Sigmoid colon (tissue), 7 donors: Measurements from ENCODE around the gene RPN2. TPM values are rescaled to one million over a fixed set of nuclear protein-coding genes. Genes with fewer than 3 reads are reported as not detected.

Experiments used
- DNase-seq: peaks from one replicate; pipeline ENCODE4 v3.0.0-alpha.2; 2019
- H3K27ac ChIP-seq, 4 donors: fragments of 200-600 bp; sonication (generic); one replicate each; pipeline ENCODE4 v1.5.1; 2016 to 2019; ENCODE audit warnings: mild to moderate bottlenecking in 1 of 4
- H3K27me3 ChIP-seq, 3 donors: fragments of 200-600 bp; sonication (generic); one replicate each; pipeline ENCODE4 v1.5.1; 2019; ENCODE audit warnings: mild to moderate bottlenecking in 1 of 3
- H3K36me3 ChIP-seq, 4 donors: fragments of 200-600 bp; sonication (generic); one replicate each; pipeline ENCODE4 v1.5.1; 2016 to 2019
- H3K4me1 ChIP-seq, 4 donors: fragments of 200-600 bp; sonication (generic); one replicate each; pipeline ENCODE4 v1.5.1; 2017 to 2019
- H3K4me3 ChIP-seq, 4 donors: fragments of 200-600 bp; sonication (generic); one replicate each; pipeline ENCODE4 v1.5.1; 2017 to 2019; ENCODE audit warnings: mild to moderate bottlenecking in 2 of 4, moderate library complexity in 1 of 4
- H3K9me3 ChIP-seq, 4 donors: fragments of 200-600 bp in 3 of 4; sonication (generic) in 3 of 4; one replicate each; pipeline versions ENCODE4 v1.5.1 to v1.6.1; 2013 to 2019
- EP300 ChIP-seq, 4 donors: sonication (generic); formaldehyde crosslinking; IDR thresholded peaks; one replicate each; pipeline ENCODE4 v1.6.1; 2017; ENCODE audit warnings: antibody characterized with exemption in 4 of 4
- POLR2A ChIP-seq, 2 donors: fragments of 450-650 bp; IDR thresholded peaks; one replicate each; pipeline ENCODE4 v1.6.1; 2016; ENCODE audit warnings: antibody characterized with exemption in 2 of 2, mild to moderate bottlenecking in 2 of 2, moderate library complexity in 2 of 2
- POLR2AphosphoS5 ChIP-seq, 4 donors: sonication (generic); formaldehyde crosslinking; IDR thresholded peaks; one replicate each; pipeline ENCODE4 v1.6.1; 2017; ENCODE audit warnings: antibody characterized with exemption in 4 of 4
- whole genome bisulfite sequencing, 2 donors: extraction: QIAGEN DNeasy Blood & Tissue Kit; methylation state at CpG; one replicate each; pipeline ENCODE4 v1.1.7; 2013; 5-methylcytosine and 5-hydroxymethylcytosine counted together
- intact Hi-C: fragments of 100-400 bp; cut with DNase I; formaldehyde crosslinking; loops from one replicate; pipeline ENCODE4 v1.15.1; 2023
- polyA plus RNA-seq, 3 donors: library from polyadenylated mRNA; stranded (reverse); fragments of 200-250 nt; gene quantifications; one replicate each; pipeline ENCODE4 v1.2.3, GENCODE V29; 2013
- total RNA-seq, 4 donors: library from RNA; depleted of rRNA; stranded (reverse); fragments of >200 nt; gene quantifications; one replicate each; pipeline ENCODE4 v1.1.0, GENCODE V29; 2016
- TF ChIP-seq, protein P1 (sequence below), 4 experiments: fragments of 450-650 bp in 3 of 4; fragments of 200-600 bp in 1 of 4; IDR thresholded peaks; one replicate each; pipeline ENCODE4 v1.5.1; 2016 to 2019; ENCODE audit warnings: antibody characterized with exemption in 4 of 4, mild to moderate bottlenecking in 3 of 4, moderate library complexity in 2 of 4
- donor health status: healthy with polysubstance abuse.
- donor health status: Bipolar disorder and iron deficiency.
- donor health status: healthy.

RPN2 gene
- total and polyA plus RNA-seq, 7 donors: 21.6 to 142 (median 72.8) TPM

DNA sequence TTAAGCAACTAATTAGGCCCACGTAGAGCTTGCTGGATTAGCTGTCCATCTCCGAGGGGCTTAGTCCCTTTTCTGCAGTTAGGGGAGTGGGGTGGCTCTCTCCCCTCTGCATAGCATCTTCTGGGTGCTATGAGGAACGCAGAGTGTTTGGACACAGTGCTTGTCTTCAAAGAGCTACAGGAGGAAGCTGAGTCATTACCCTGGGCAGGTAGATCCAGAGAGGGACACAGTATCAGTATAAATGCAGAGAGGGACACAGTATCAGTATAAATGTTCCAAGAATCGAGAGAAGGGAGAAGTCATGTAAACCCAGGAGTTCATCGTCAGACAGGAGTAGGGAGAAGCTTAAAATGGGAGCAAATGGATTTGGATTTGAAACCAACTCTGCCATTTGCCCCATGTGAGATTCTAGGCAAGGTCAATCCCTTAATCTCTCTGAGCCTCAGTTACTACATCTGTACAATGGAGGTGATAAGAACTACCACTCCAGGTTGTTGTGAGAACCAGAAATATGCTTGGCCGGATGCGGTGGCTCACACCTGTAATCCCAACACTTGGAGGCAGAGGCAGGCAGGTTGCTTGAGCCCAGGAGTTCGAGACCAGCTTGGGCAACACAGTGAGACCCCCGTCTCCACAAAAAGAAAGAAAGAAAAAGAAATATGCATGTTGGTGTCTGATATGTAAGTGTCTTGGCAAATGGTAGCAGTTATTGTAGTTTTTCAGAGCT, 88.0 kb downstream of the RPN2 start:
- intact Hi-C loops: no loop called here
- WGBS, 2 donors: 83 to 87% methylated on average over 9 of the region's 9 CpGs
- Histone ChIP-seq H3K27ac (no peak overlapping the region), H3K4me1 (no peaks in the 10 kb centered on the region), H3K27me3 (no peaks in the 10 kb centered on the region), H3K9me3 (no peaks in the 10 kb centered on the region), H3K36me3 (no peaks in the 10 kb centered on the region), H3K4me3 (no peak overlapping the region)
- no peak for DNase-seq
- no peak for TF ChIP-seq EP300 (IDR thresholded peaks at IDR 0.05)
- TF ChIP-seq, protein P1, sequence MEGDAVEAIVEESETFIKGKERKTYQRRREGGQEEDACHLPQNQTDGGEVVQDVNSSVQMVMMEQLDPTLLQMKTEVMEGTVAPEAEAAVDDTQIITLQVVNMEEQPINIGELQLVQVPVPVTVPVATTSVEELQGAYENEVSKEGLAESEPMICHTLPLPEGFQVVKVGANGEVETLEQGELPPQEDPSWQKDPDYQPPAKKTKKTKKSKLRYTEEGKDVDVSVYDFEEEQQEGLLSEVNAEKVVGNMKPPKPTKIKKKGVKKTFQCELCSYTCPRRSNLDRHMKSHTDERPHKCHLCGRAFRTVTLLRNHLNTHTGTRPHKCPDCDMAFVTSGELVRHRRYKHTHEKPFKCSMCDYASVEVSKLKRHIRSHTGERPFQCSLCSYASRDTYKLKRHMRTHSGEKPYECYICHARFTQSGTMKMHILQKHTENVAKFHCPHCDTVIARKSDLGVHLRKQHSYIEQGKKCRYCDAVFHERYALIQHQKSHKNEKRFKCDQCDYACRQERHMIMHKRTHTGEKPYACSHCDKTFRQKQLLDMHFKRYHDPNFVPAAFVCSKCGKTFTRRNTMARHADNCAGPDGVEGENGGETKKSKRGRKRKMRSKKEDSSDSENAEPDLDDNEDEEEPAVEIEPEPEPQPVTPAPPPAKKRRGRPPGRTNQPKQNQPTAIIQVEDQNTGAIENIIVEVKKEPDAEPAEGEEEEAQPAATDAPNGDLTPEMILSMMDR (IDR thresholded peaks at IDR 0.05): no peak
- TF ChIP-seq POLR2A (IDR thresholded peaks at IDR 0.05): no peak
- TF ChIP-seq POLR2AphosphoS5 (IDR thresholded peaks at IDR 0.05): no peak

GRCh38 chr20:37267667-37268313, 88.7 kb downstream of the RPN2 start:
- intact Hi-C loops: no loop called here
- Histone ChIP-seq H3K36me3 (no peaks in the 10 kb centered on the region), H3K4me3 (no peak overlapping the region), H3K4me1 (no peaks in the 10 kb centered on the region), H3K27me3 (no peaks in the 10 kb centered on the region), H3K9me3 (no peaks in the 10 kb centered on the region), H3K27ac (no peak overlapping the region)
- TF ChIP-seq POLR2AphosphoS5 (IDR thresholded peaks at IDR 0.05) (no peak), POLR2A (IDR thresholded peaks at IDR 0.05) (no peak), EP300 (IDR thresholded peaks at IDR 0.05) (no peak)
- TF ChIP-seq, protein P1 (IDR thresholded peaks at IDR 0.05): no peak
- WGBS, 2 donors: 78 to 87% methylated on average over 15 of the region's 15 CpGs
- no peak for DNase-seq

- TF ChIP-seq EP300 (IDR thresholded peaks at IDR 0.05) (no peak), POLR2A (IDR thresholded peaks at IDR 0.05) (no peak), POLR2AphosphoS5 (IDR thresholded peaks at IDR 0.05) (no peak)
- TF ChIP-seq, protein P1 (IDR thresholded peaks at IDR 0.05): no peak
- no peaks in the 10 kb centered on the region for H3K4me1 ChIP-seq
- no peak for DNase-seq
- H3K27me3 ChIP-seq: no peaks in the 10 kb centered on the region
- H3K36me3 ChIP-seq: no peaks in the 10 kb centered on the region
- WGBS, 2 donors: 81 to 91% methylated on average over 12 of the region's 12 CpGs
- H3K4me3 ChIP-seq: no peak overlapping the region
- intact Hi-C loops: no loop called here
- H3K9me3 ChIP-seq: no peaks in the 10 kb centered on the region
- H3K27ac ChIP-seq: no peak overlapping the region
Observed at GRCh38 chr20:37270576-37271420, 91.7 kb downstream of the RPN2 start.

GRCh38 chr20:37271421-37271768, 92.3 kb downstream of the RPN2 start:
- 79 to 86% methylated on average over 3 of the region's 3 CpGs for WGBS, 2 donors
- DNase-seq: no peak
- no peaks in the 10 kb centered on the region for H3K27me3 ChIP-seq
- intact Hi-C loops: no loop called here
- H3K36me3 ChIP-seq: no peaks in the 10 kb centered on the region
- H3K4me3 ChIP-seq: no peak overlapping the region
- peaks cover 0 to 3% (median 1%) of the 10 kb centered on the region in 4 donors for H3K4me1 ChIP-seq
- no peaks in the 10 kb centered on the region for H3K9me3 ChIP-seq
- no peak for TF ChIP-seq EP300 (IDR thresholded peaks at IDR 0.05)
- no peak for TF ChIP-seq POLR2A (IDR thresholded peaks at IDR 0.05)
- TF ChIP-seq POLR2AphosphoS5 (IDR thresholded peaks at IDR 0.05): no peak
- TF ChIP-seq, protein P1 (IDR thresholded peaks at IDR 0.05): no peak
- no peak overlapping the region for H3K27ac ChIP-seq
